ENCODE data around the gene ZNF765. TPM values are rescaled to one million over a fixed set of nuclear protein-coding genes. Genes with fewer than 3 reads are reported as not detected.

ZNF765 gene
- total and polyA plus RNA-seq, 9 of the 15 experiments (the other 6 are each of a cell fraction or from before 2014, with no cell fraction given), result 5.4 to 17.5 (median 9.6) TPM

DNA sequence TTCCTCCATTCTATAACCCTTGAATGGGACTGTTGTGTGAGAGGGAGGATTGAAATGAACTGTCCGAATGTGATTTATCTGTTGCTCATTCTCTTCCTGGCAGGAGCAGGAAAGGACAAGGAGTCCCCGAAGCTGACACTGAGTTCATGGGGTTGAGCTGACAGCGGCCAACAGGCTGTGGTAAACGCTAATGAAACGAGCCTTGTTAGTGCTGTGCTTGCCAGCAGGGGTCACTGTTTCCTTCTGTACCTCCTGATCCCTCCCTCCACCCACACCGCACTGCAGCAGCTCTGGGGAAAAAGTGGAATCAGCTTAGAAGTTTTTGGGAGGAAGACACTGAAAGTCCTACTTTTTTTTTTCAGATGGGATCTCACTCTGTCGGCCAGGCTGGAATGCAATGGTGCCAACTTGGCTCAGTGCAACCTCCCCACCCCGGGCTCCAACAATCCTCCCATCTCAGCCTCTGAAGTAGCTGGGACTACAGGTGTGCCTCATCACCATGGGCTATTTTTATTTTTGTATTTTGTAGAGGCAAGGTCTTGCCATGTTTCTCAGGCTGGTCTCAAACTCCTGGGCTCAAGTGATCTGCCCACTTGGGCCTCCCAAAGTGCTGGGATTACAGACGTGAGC, 30.1 kb downstream of the ZNF765 start (continued):
- no peak for TF ChIP-seq NR3C1 (CRISPR knock-in tag; IDR thresholded peaks at IDR 0.05)
- no peak for TF ChIP-seq FOXM1 (IDR thresholded peaks at IDR 0.05; ENCODE audit: low read depth)
- TF ChIP-seq FOXM1 (CRISPR knock-in tag; IDR thresholded peaks at IDR 0.05; ENCODE audit: low read depth), result no peak
- no peak for TF ChIP-seq XRCC4 (IDR thresholded peaks at IDR 0.05; ENCODE audit: extremely low read depth, insufficient read depth, insufficient read length)
- no peak for TF ChIP-seq STAT5B (CRISPR knock-in tag; IDR thresholded peaks at IDR 0.05)
- no peak for TF ChIP-seq TOE1 (IDR thresholded peaks at IDR 0.05; ENCODE audit: borderline replicate concordance)
- no peak for TF ChIP-seq TOE1 (CRISPR knock-in tag; IDR thresholded peaks at IDR 0.05; ENCODE audit: borderline replicate concordance, low read depth)
- TF ChIP-seq MAZ (CRISPR knock-in tag; conservative IDR thresholded peaks at IDR 0.05 in 1 of 2, IDR thresholded peaks at IDR 0.05 in 1 of 2), result 0 out of 4 replicates have a peak, but pooled peaks of 1 of the 2 experiments have one; percentile 21
- TF ChIP-seq CHD1 (IDR thresholded peaks at IDR 0.05; ENCODE audit: low read length), result no peak
- peak; percentile 88 to 92 (median 92) for TF ChIP-seq CTCF (IDR thresholded peaks at IDR 0.05 in 2 of 3, conservative IDR thresholded peaks at IDR 0.05 in 1 of 3; ENCODE audit: insufficient read depth in 2 of 3, low read depth in 1 of 3, low read length in 3 of 3)
- TF ChIP-seq REST (IDR thresholded peaks at IDR 0.05; ENCODE audit: borderline replicate concordance), result peak; percentile 63; the same call in 1 of the 2 replicates
- no peak for TF ChIP-seq REST (CRISPR knock-in tag; IDR thresholded peaks at IDR 0.05; ENCODE audit: low read depth)
- TF ChIP-seq POLR3G (IDR thresholded peaks at IDR 0.05; ENCODE audit: extremely low read depth, insufficient read length, insufficient replicate concordance), result no peak
- TF ChIP-seq, protein P1, sequence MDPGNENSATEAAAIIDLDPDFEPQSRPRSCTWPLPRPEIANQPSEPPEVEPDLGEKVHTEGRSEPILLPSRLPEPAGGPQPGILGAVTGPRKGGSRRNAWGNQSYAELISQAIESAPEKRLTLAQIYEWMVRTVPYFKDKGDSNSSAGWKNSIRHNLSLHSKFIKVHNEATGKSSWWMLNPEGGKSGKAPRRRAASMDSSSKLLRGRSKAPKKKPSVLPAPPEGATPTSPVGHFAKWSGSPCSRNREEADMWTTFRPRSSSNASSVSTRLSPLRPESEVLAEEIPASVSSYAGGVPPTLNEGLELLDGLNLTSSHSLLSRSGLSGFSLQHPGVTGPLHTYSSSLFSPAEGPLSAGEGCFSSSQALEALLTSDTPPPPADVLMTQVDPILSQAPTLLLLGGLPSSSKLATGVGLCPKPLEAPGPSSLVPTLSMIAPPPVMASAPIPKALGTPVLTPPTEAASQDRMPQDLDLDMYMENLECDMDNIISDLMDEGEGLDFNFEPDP (CRISPR knock-in tag; IDR thresholded peaks at IDR 0.05), result no peak
- no peak for TF ChIP-seq POLR2A (conservative IDR thresholded peaks at IDR 0.05)
- TF ChIP-seq PHF20 (IDR thresholded peaks at IDR 0.05; ENCODE audit: partially characterized antibody), result no peak
- TF ChIP-seq ARID2 (IDR thresholded peaks at IDR 0.05), result 0 out of 2 replicates have a peak, but pooled peaks have one; percentile 19
- no peak for TF ChIP-seq ESRRB (CRISPR knock-in tag; IDR thresholded peaks at IDR 0.05; ENCODE audit: borderline replicate concordance)
